Activated CD8-positive, alpha-beta T cell treated with anti-CD3 and anti-CD28 coated beads for 36 hours (primary cell): ENCODE measurements around the gene ZMAT1. TPM values are rescaled to one million over a fixed set of nuclear protein-coding genes. Genes with fewer than 3 reads are reported as not detected.
A peak's percentile ranks its signal among the peaks of the same experiment; 100 is the strongest.
"Not testable (repeated sequence)": the region's sequence is repeated elsewhere in the genome, so short reads cannot be mapped to it uniquely, and the experiment has no call there.

ENCODE experiments used
- ATAC-seq: fragments of 200-7000 bp; cut with Tn5 transposase; one replicate; pipeline ENCODE4 v1.10.0; 2021; ENCODE audit warnings: mild to moderate bottlenecking, moderate library complexity
- CTCF ChIA-PET: fragments of 350-600 bp; sonication (Branson Sonifier 250); formaldehyde crosslinking; loops from one replicate; lab custom pipeline; 2021; ENCODE audit warnings: antibody characterized with exemption; lab: Charles Lee
- POLR2A ChIA-PET: fragments of 350-600 bp; sonication (Branson Sonifier 250); formaldehyde crosslinking; loops from one replicate; lab custom pipeline; 2021; ENCODE audit warnings: antibody characterized with exemption; lab: Charles Lee
- DNase-seq: peaks from one replicate; pipeline ENCODE4 v3.0.0-alpha.2; 2020
- H3K27ac Mint-ChIP-seq: one replicate; pipeline ENCODE4 v1.8.0; 2021; ENCODE audit warnings: mild to moderate bottlenecking, mixed read lengths
- H3K27me3 Mint-ChIP-seq: one replicate; pipeline ENCODE4 v1.8.0; 2021; ENCODE audit warnings: mixed read lengths
- H3K36me3 Mint-ChIP-seq: one replicate; pipeline ENCODE4 v1.8.0; 2021; ENCODE audit warnings: low read depth, mixed read lengths
- H3K4me1 Mint-ChIP-seq: one replicate; pipeline ENCODE4 v1.8.0; 2021; ENCODE audit warnings: low read depth, mixed read lengths
- H3K4me3 Mint-ChIP-seq: one replicate; pipeline ENCODE4 v1.8.0; 2021; ENCODE audit warnings: mild to moderate bottlenecking, moderate library complexity, mixed read lengths
- H3K9me3 Mint-ChIP-seq: one replicate; pipeline ENCODE4 v1.8.0; 2021; ENCODE audit warnings: mixed read lengths
- intact Hi-C: fragments of 100-400 bp; cut with micrococcal nuclease; formaldehyde crosslinking; loops from one replicate; pipeline ENCODE4 v1.10.0; 2022
- total RNA-seq, 2 experiments: library from RNA; stranded (reverse); gene quantifications; one replicate each; pipeline ENCODE4 v1.2.3, GENCODE V29; 2021
- TF ChIP-seq, protein P1 (sequence below): fragments of 200-600 bp; IDR thresholded peaks from one replicate; pipeline ENCODE4 v1.8.0; 2022; ENCODE audit warnings: antibody characterized with exemption, mild to moderate bottlenecking

Gene ZMAT1
- total RNA-seq, result 1 to 10 TPM; 3.3 TPM

DNA sequence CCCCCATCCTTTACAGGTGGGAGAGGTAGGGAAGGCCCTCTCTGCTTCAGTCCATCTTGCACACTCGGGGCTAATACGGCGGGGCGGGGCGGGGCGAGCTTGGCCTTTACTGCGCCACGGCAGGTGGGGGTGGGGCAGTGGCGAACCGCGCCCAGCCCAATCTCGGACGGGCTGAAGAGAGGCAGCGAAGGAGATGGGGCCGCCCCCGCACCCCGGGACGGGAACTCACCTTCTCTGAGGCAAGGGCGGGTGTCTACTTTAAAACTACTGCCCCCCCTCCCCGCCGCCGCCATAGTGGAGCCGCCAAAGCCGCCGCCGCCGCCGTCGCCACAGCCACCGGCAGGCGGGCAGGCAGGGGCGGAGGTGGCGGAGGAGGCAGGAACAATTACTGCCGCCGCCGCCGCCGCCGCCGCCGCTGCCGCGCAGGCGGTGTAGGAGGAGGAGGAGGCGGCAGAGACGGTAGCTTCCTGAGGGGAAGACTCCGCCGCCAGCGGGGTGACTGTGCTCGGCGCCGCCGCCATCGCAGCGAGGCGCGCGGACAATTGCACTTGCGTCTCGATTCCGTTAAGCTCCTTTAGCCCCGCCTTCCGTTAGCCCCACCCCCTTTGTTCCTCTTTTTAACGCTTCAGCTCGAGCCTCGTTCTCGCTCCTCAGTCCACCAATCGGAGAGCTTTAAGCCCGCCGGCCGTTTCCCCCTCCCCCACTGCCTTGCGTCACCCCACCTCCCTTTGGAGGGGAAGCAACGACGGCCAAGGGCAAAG lies at the start of gene ZMAT1:
Gene ZMAT1 (minus strand): TSS at position 540 of the 761 bp plus-strand sequence. CDS start 19 bp downstream, at position 521.
- Mint-ChIP-seq H3K4me3 (peak within 1 kb of the TSS; percentile 77), H3K27ac (peak within 1 kb of the TSS; percentile 91), H3K4me1 (peaks cover 20% of the 10 kb centered on the region), H3K36me3 (no peaks in the 10 kb centered on the region), H3K27me3 (no peaks in the 10 kb centered on the region), H3K9me3 (no peaks in the 10 kb centered on the region)
- intact Hi-C loops, result no loop called here
- POLR2A ChIA-PET, result interaction anchor here (1.4 to 1.7 kb wide), 2 partner anchors 9 to 11 kb away, joined by 6 to 9 read pairs; no protein-coding TSS in a partner anchor
- CTCF ChIA-PET, result interaction anchor here (1.1 kb wide), 1 partner anchor 336 kb away, joined by 4 read pairs; no protein-coding TSS in a partner anchor
- ATAC-seq (peak; percentile 94), DNase-seq (peak; percentile 97)
- TF ChIP-seq, protein P1, sequence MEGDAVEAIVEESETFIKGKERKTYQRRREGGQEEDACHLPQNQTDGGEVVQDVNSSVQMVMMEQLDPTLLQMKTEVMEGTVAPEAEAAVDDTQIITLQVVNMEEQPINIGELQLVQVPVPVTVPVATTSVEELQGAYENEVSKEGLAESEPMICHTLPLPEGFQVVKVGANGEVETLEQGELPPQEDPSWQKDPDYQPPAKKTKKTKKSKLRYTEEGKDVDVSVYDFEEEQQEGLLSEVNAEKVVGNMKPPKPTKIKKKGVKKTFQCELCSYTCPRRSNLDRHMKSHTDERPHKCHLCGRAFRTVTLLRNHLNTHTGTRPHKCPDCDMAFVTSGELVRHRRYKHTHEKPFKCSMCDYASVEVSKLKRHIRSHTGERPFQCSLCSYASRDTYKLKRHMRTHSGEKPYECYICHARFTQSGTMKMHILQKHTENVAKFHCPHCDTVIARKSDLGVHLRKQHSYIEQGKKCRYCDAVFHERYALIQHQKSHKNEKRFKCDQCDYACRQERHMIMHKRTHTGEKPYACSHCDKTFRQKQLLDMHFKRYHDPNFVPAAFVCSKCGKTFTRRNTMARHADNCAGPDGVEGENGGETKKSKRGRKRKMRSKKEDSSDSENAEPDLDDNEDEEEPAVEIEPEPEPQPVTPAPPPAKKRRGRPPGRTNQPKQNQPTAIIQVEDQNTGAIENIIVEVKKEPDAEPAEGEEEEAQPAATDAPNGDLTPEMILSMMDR, result no peak

DNA sequence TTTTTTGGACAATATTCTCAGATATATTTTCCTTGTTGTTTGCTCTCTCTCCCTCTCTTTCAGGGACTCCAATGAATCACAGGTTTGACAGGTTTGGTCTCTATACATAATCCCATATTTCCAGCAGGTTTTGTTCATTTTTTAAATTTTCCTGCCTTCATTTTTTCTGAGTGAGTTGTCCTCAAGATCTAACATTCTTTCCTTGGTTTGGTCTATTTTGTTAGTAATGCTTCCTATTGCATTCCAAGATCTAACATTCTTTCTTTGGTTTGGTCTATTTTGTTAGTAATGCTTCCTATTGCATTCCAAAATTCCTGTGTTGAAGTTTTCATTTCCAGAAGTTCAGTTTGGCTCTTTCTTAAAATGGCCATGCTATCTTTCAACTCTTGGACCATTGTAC lies 45.3 kb upstream of the ZMAT1 start:
- H3K4me1 Mint-ChIP-seq, result no peaks in the 10 kb centered on the region
- TF ChIP-seq, protein P1, result no peak
- intact Hi-C loops, result no loop called here
- no peaks in the 10 kb centered on the region for H3K9me3 Mint-ChIP-seq
- no peak overlapping the region for H3K27ac Mint-ChIP-seq
- H3K4me3 Mint-ChIP-seq, result no peak overlapping the region
- ATAC-seq (no peak), DNase-seq (no peak)
- CTCF ChIA-PET, result no interaction called here
- POLR2A ChIA-PET, result no interaction called here
- no peaks in the 10 kb centered on the region for H3K36me3 Mint-ChIP-seq
- H3K27me3 Mint-ChIP-seq, result peaks cover 2% of the 10 kb centered on the region

GRCh38 chrX:101973066-101973465 lies 41.2 kb upstream of the ZMAT1 start:
- ChIA-PET CTCF (no interaction called here), POLR2A (no interaction called here)
- H3K27ac Mint-ChIP-seq, result no peak overlapping the region
- H3K4me3 Mint-ChIP-seq, result no peak overlapping the region
- intact Hi-C loops, result no loop called here
- H3K9me3 Mint-ChIP-seq, result no peaks in the 10 kb centered on the region
- no peaks in the 10 kb centered on the region for H3K27me3 Mint-ChIP-seq
- ATAC-seq (no peak), DNase-seq (no peak)
- TF ChIP-seq, protein P1, result no peak
- no peaks in the 10 kb centered on the region for H3K4me1 Mint-ChIP-seq
- no peaks in the 10 kb centered on the region for H3K36me3 Mint-ChIP-seq

GRCh38 chrX:101964923-101965539 lies 33.2 kb upstream of the ZMAT1 start:
- intact Hi-C loops, H3K9me3 Mint-ChIP-seq, ATAC-seq, CTCF ChIA-PET, H3K4me1 Mint-ChIP-seq, H3K27ac Mint-ChIP-seq, POLR2A ChIA-PET, H3K4me3 Mint-ChIP-seq, H3K27me3 Mint-ChIP-seq, DNase-seq, H3K36me3 Mint-ChIP-seq: not testable (repeated sequence)

GRCh38 chrX:101958139-101958538 lies 26.3 kb upstream of the ZMAT1 start:
- H3K27ac Mint-ChIP-seq, result no peak overlapping the region
- CTCF ChIA-PET, result no interaction called here
- no peaks in the 10 kb centered on the region for H3K9me3 Mint-ChIP-seq
- ATAC-seq (no peak), DNase-seq (no peak)
- intact Hi-C loops, result no loop called here
- H3K4me1 Mint-ChIP-seq, result no peaks in the 10 kb centered on the region
- POLR2A ChIA-PET, result no interaction called here
- TF ChIP-seq, protein P1, result no peak
- peaks cover 9% of the 10 kb centered on the region for H3K27me3 Mint-ChIP-seq
- H3K36me3 Mint-ChIP-seq, result no peaks in the 10 kb centered on the region
- H3K4me3 Mint-ChIP-seq, result no peak overlapping the region
